ENCODE results near the gene OR4N2.
"Not testable (repeated sequence)": the region's sequence is repeated elsewhere in the genome, so short reads cannot be mapped to it uniquely, and the experiment has no call there.

The OR4N2 gene

GRCh38 chr14:19803470-19803869 lies at the start of gene OR4N2:
Gene OR4N2 (plus strand): TSS chr14:19803770. CDS start chr14:19827449, 23,679 bp downstream.
- DNase-seq: not testable (repeated sequence)

- no peak for DNase-seq
Observed at GRCh38 chr14:19754172-19754571, 49.4 kb upstream of the OR4N2 start.

GRCh38 chr14:19771491-19771890 lies 32.1 kb upstream of the OR4N2 start:
- not testable (repeated sequence) for DNase-seq

GRCh38 chr14:19771895-19772430 lies 31.6 kb upstream of the OR4N2 start:
- DNase-seq: no peak

- not testable (repeated sequence) for DNase-seq
Observed at GRCh38 chr14:19772454-19772853, 31.1 kb upstream of the OR4N2 start.

- DNase-seq: not testable (repeated sequence)
Observed at GRCh38 chr14:19773204-19773603, 30.4 kb upstream of the OR4N2 start, which contains the start of gene OR4M1. Gene OR4M1 (plus strand): TSS chr14:19773504. CDS start chr14:19780323, 6,819 bp downstream.

GRCh38 chr14:19775587-19775986 lies 28.0 kb upstream of the OR4N2 start:
- DNase-seq: no peak

- not testable (repeated sequence) for DNase-seq
Observed at GRCh38 chr14:19785848-19786247, 17.7 kb upstream of the OR4N2 start.

GRCh38 chr14:19787318-19787717 lies 16.3 kb upstream of the OR4N2 start:
- not testable (repeated sequence) for DNase-seq

- DNase-seq: not testable (repeated sequence)
Observed at GRCh38 chr14:19788150-19788549, 15.4 kb upstream of the OR4N2 start.

- not testable (repeated sequence) for DNase-seq
Observed at GRCh38 chr14:19796520-19797108, 7.0 kb upstream of the OR4N2 start.

- DNase-seq: no peak
Observed at GRCh38 chr14:19799880-19800279, 3.7 kb upstream of the OR4N2 start.

GRCh38 chr14:19800282-19801117 lies 3.1 kb upstream of the OR4N2 start:
- no peak for DNase-seq

- no peak for DNase-seq
Observed at GRCh38 chr14:19801118-19801464, 2.5 kb upstream of the OR4N2 start.

- DNase-seq: not testable (repeated sequence)
Observed at GRCh38 chr14:19813171-19813920, 9.8 kb downstream of the OR4N2 start.

- DNase-seq: not testable (repeated sequence)
Observed at GRCh38 chr14:19819879-19820278, 16.3 kb downstream of the OR4N2 start.

- not testable (repeated sequence) for DNase-seq
Observed at GRCh38 chr14:19821016-19821415, 17.4 kb downstream of the OR4N2 start.

GRCh38 chr14:19823178-19823577 lies 19.6 kb downstream of the OR4N2 start:
- DNase-seq: no peak

GRCh38 chr14:19823765-19824164 lies 20.2 kb downstream of the OR4N2 start:
- DNase-seq: no peak

- not testable (repeated sequence) for DNase-seq
Observed at GRCh38 chr14:19827626-19828244, 24.2 kb downstream of the OR4N2 start.

GRCh38 chr14:19828314-19828713 lies 24.7 kb downstream of the OR4N2 start:
- no peak for DNase-seq

- DNase-seq: not testable (repeated sequence)
Observed at GRCh38 chr14:19834203-19834848, 30.8 kb downstream of the OR4N2 start.

All from fibroblast of skin of right biceps (primary cell).